Measurements from ENCODE around the gene IER3. TPM values are rescaled to one million over a fixed set of nuclear protein-coding genes. Genes with fewer than 3 reads are reported as not detected.

Gene IER3
- polyA plus RNA-seq, 1 experiment: 51.7 TPM

DNA sequence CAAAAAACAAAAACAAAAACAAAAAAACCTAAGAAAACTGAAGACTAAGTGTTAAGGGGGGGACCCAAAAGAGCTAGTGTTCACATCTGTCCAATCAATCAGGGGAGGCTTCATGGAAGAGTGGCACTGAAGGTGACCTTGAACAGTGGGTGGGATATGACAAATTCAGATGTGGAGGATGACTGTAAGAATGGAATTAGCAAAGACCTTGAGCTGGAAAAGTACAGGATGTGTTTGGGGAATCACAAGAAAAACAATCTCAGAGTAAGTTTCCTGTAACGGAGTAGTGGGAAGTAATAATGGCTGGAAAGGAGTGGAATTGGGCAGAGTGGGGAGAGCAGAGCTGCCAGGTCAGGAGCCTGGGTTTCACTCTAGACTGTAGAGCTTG lies 2.9 kb upstream of the IER3 start:
- TF ChIP-seq CTCF (IDR thresholded peaks at IDR 0.05; ENCODE audit: insufficient read depth, low read depth, low read length): no peak
- Histone ChIP-seq H3K27me3 (ENCODE audit: control insufficient read depth, insufficient read depth, low read length) (no peaks in the 10 kb centered on the region), H3K4me3 (ENCODE audit: low read depth, low read length) (no peak overlapping the region), H3K36me3 (ENCODE audit: control insufficient read depth, insufficient read depth, low read length) (no peaks in the 10 kb centered on the region)
- POLR2A ChIA-PET: interaction anchor here (0.6 kb wide), 1 partner anchor 132 kb away, joined by 16 read pairs; no protein-coding TSS in a partner anchor
- CTCF ChIA-PET: interaction anchor here (1.0 to 1.6 kb wide), 4 partner anchors 11 to 81 kb away, joined by 3 to 5 read pairs (median 3); no protein-coding TSS in a partner anchor
- no peak for DNase-seq (ENCODE audit: low read depth)

DNA sequence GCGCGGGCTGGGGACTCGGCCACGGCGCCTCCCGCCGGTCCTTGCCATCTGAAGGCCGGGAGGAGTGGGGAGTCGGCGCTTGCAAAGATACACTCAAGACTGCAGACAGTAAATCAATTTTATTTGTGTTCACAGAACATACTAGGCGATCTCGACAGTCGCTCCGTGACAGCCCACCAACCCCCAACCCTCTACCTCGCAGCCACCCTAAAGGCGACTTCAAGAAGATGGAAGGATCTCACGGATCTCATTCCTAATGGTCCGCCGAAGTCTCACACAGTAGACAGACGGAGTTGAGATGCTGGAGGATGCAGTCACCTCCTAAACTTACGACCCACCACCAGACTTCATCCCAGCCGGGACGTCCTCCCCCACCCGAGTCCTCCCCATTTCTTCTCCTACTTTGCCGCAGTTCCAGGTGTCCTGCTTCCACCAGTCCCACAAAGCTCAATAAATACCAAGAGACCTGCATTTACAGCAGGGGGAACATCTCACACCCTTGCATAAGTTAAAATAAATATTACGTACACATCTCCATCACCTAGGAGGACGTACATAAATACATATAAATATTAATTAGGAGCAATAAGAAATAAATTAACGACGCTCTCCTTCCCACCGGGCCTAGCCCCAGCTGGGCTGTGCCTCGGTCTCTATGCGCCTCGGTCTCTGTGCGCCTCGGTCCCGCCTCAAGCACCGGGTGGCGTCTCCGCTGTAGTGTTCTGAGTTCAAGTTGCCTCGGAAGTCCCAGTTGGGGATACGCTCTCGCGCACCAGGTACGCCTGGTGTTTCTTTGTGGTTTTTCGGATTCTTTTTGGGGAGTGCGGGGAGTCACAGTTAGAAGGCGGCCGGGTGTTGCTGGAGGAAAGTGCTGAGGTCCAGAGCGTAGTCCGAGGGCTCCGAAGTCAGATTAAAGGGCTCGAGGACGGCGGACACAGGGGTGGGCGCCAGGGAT lies 971 bp downstream of the IER3 start:
- no peak for TF ChIP-seq CTCF (IDR thresholded peaks at IDR 0.05; ENCODE audit: insufficient read depth, low read depth, low read length)
- peaks cover 18% of the 10 kb centered on the region for H3K36me3 ChIP-seq (ENCODE audit: control insufficient read depth, insufficient read depth, low read length)
- no peaks in the 10 kb centered on the region for H3K27me3 ChIP-seq (ENCODE audit: control insufficient read depth, insufficient read depth, low read length)
- POLR2A ChIA-PET: interaction anchor here (0.6 to 1.4 kb wide), 4 partner anchors 9 to 79 kb away, joined by 3 to 6 read pairs (median 5); no protein-coding TSS in a partner anchor
- DNase-seq (ENCODE audit: low read depth): no peak
- H3K4me3 ChIP-seq (ENCODE audit: low read depth, low read length): peak overlapping the region; percentile 65
- CTCF ChIA-PET: interaction anchor here (0.6 to 3.0 kb wide), 10 partner anchors 21 to 855 kb away, joined by 3 to 16 read pairs (median 6); no protein-coding TSS in a partner anchor

DNA sequence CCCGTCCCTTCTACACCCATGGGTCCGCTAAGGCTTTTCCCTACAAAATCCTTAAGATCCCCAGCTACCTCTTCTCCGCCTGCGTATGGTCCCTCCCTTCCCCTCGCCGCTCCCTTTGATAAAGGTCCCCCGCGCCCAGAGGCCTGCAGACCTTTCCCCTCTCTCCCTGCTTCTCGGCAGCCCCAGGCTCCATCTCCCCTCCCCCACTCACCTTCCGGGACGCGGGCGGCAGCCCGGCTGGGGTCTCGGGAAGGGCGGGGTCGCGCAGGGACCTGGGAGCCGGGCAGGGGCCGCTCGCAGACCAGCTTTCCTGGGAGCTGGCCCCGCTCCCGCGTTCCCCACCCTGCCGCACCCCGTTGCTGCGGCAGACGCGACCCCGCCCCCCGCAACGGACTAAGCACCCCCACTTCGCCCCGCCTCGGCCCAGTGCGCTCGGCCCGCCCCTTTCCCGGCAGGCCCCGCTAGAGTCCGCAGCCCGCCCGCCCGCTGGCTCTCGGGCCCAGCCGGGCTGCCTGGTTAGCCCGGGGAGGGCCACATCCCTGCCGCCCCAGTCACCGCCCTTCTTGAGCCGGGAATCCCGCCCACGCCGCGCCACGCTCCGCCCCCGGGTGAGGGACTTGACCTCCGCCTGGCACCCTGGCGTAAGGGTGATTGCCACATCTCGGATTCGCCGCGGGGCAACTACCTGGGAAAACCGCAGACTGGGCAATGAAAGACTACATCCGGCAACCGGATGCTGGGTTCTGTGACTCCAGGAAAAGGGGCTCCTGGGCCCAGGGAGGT lies 1.8 kb downstream of the IER3 start, which contains the start of gene FLOT1:
Gene FLOT1, minus strand, starts transcription at position 372 of the 783 bp plus-strand sequence. CDS start 498 bp downstream, outside the sequence.
- TF ChIP-seq CTCF (IDR thresholded peaks at IDR 0.05; ENCODE audit: insufficient read depth, low read depth, low read length): no peak
- Histone ChIP-seq H3K4me3 (ENCODE audit: low read depth, low read length) (peak within 1 kb of the TSS; percentile 65), H3K27me3 (ENCODE audit: control insufficient read depth, insufficient read depth, low read length) (no peaks in the 10 kb centered on the region), H3K36me3 (ENCODE audit: control insufficient read depth, insufficient read depth, low read length) (peaks cover 22% of the 10 kb centered on the region)
- DNase-seq (ENCODE audit: low read depth): peak; percentile 86
- CTCF ChIA-PET: interaction anchor here (0.7 to 3.0 kb wide), 11 partner anchors 11 to 136 kb away, joined by 3 to 16 read pairs (median 7); no protein-coding TSS in a partner anchor
- POLR2A ChIA-PET: interaction anchor here (0.5 to 1.4 kb wide), 5 partner anchors 10 to 80 kb away, joined by 3 to 6 read pairs (median 5); no protein-coding TSS in a partner anchor

GRCh38 chr6:30741789-30742315 lies 2.5 kb downstream of the IER3 start:
- H3K27me3 ChIP-seq (ENCODE audit: control insufficient read depth, insufficient read depth, low read length): no peaks in the 10 kb centered on the region
- DNase-seq (ENCODE audit: low read depth): no peak
- H3K36me3 ChIP-seq (ENCODE audit: control insufficient read depth, insufficient read depth, low read length): peaks cover 24% of the 10 kb centered on the region
- peak overlapping the region; percentile 65 for H3K4me3 ChIP-seq (ENCODE audit: low read depth, low read length)
- ChIA-PET POLR2A (interaction anchor here (0.5 to 1.4 kb wide), 4 partner anchors 10 to 40 kb away, joined by 3 to 6 read pairs (median 4); no protein-coding TSS in a partner anchor), CTCF (interaction anchor here (0.9 to 2.6 kb wide), 10 partner anchors 11 to 86 kb away, joined by 3 to 13 read pairs (median 6); partner anchors contain the start of gene DHX16)
- no peak for TF ChIP-seq CTCF (IDR thresholded peaks at IDR 0.05; ENCODE audit: insufficient read depth, low read depth, low read length)
